ENCODE measurements around the gene RNASE9. TPM values are rescaled to one million over a fixed set of nuclear protein-coding genes. Genes with fewer than 3 reads are reported as not detected.
"Not testable (repeated sequence)": the region's sequence is repeated elsewhere in the genome, so short reads cannot be mapped to it uniquely, and the experiment has no call there.

Gene RNASE9
- total RNA-seq, 2 experiments from 2014 or later: not detected

- Mint-ChIP-seq H3K9me3 (peaks cover 1% of the 10 kb centered on the region), H3K27ac (no peak within 1 kb of the TSS), H3K4me3 (no peak within 1 kb of the TSS), H3K4me1 (peaks cover 2% of the 10 kb centered on the region), H3K36me3 (no peaks in the 10 kb centered on the region), H3K27me3 (peaks cover 15% of the 10 kb centered on the region)
- DNase-seq: no peak
Observed at GRCh38 chr14:20587489-20588154, 26.8 kb upstream of the RNASE9 start, which contains the start of gene RNASE11. Gene RNASE11, minus strand, starts transcription at chr14:20588001.

GRCh38 chr14:20583908-20584307 lies 23.1 kb upstream of the RNASE9 start:
- Mint-ChIP-seq H3K27me3 (peaks cover 3% of the 10 kb centered on the region), H3K4me1 (no peaks in the 10 kb centered on the region), H3K27ac (no peak overlapping the region), H3K9me3 (peaks cover 1% of the 10 kb centered on the region), H3K4me3 (no peak overlapping the region), H3K36me3 (no peaks in the 10 kb centered on the region)
- DNase-seq: no peak

- Mint-ChIP-seq H3K4me3 (no peak overlapping the region), H3K36me3 (no peaks in the 10 kb centered on the region), H3K27ac (no peak overlapping the region), H3K4me1 (no peaks in the 10 kb centered on the region), H3K9me3 (peaks cover 1% of the 10 kb centered on the region), H3K27me3 (peaks cover 3% of the 10 kb centered on the region)
- DNase-seq: no peak
Observed at GRCh38 chr14:20583142-20583541, 22.3 kb upstream of the RNASE9 start.

GRCh38 chr14:20580242-20580641 lies 19.4 kb upstream of the RNASE9 start:
- no peak overlapping the region for H3K27ac Mint-ChIP-seq

GRCh38 chr14:20578784-20579502 lies 18.1 kb upstream of the RNASE9 start:
- Mint-ChIP-seq H3K9me3 (no peaks in the 10 kb centered on the region), H3K4me3 (no peak overlapping the region), H3K27me3 (no peaks in the 10 kb centered on the region), H3K27ac (no peak overlapping the region), H3K36me3 (no peaks in the 10 kb centered on the region), H3K4me1 (no peaks in the 10 kb centered on the region)
- DNase-seq: no peak

More at GRCh38 chr14:20580242-20580641, 19.4 kb upstream of the RNASE9 start:
- no peak for DNase-seq
- Mint-ChIP-seq H3K27me3 (no peaks in the 10 kb centered on the region), H3K36me3 (no peaks in the 10 kb centered on the region), H3K4me1 (no peaks in the 10 kb centered on the region), H3K4me3 (no peak overlapping the region), H3K9me3 (no peaks in the 10 kb centered on the region)

GRCh38 chr14:20578325-20578724 lies 17.5 kb upstream of the RNASE9 start:
- no peaks in the 10 kb centered on the region for H3K4me1 Mint-ChIP-seq
- no peaks in the 10 kb centered on the region for H3K27me3 Mint-ChIP-seq

GRCh38 chr14:20572382-20572990 lies 11.6 kb upstream of the RNASE9 start:
- not testable (repeated sequence) for H3K4me3 Mint-ChIP-seq, H3K36me3 Mint-ChIP-seq, H3K27me3 Mint-ChIP-seq, H3K9me3 Mint-ChIP-seq, H3K27ac Mint-ChIP-seq, H3K4me1 Mint-ChIP-seq, DNase-seq

More at GRCh38 chr14:20578325-20578724, 17.5 kb upstream of the RNASE9 start:
- no peak overlapping the region for H3K27ac Mint-ChIP-seq
- DNase-seq: no peak
- H3K9me3 Mint-ChIP-seq: no peaks in the 10 kb centered on the region
- no peak overlapping the region for H3K4me3 Mint-ChIP-seq
- H3K36me3 Mint-ChIP-seq: no peaks in the 10 kb centered on the region

- not testable (repeated sequence) for H3K27me3 Mint-ChIP-seq, DNase-seq, H3K27ac Mint-ChIP-seq, H3K4me1 Mint-ChIP-seq, H3K36me3 Mint-ChIP-seq, H3K4me3 Mint-ChIP-seq, H3K9me3 Mint-ChIP-seq
Observed at GRCh38 chr14:20570720-20571119, 9.9 kb upstream of the RNASE9 start.

- not testable (repeated sequence) for H3K36me3 Mint-ChIP-seq, H3K4me1 Mint-ChIP-seq, H3K27ac Mint-ChIP-seq, DNase-seq, H3K27me3 Mint-ChIP-seq, H3K4me3 Mint-ChIP-seq, H3K9me3 Mint-ChIP-seq
Observed at GRCh38 chr14:20569865-20570264, 9.0 kb upstream of the RNASE9 start.

- Mint-ChIP-seq H3K27me3 (no peaks in the 10 kb centered on the region), H3K4me1 (peaks cover 8% of the 10 kb centered on the region), H3K4me3 (no peak overlapping the region), H3K36me3 (no peaks in the 10 kb centered on the region), H3K9me3 (peaks cover 10% of the 10 kb centered on the region), H3K27ac (no peak overlapping the region)
- DNase-seq: no peak
Observed at GRCh38 chr14:20569066-20569465, 8.2 kb upstream of the RNASE9 start.

- peaks cover 10% of the 10 kb centered on the region for H3K9me3 Mint-ChIP-seq
- no peak overlapping the region for H3K4me3 Mint-ChIP-seq
- DNase-seq: no peak
- H3K36me3 Mint-ChIP-seq: no peaks in the 10 kb centered on the region
- H3K4me1 Mint-ChIP-seq: peaks cover 8% of the 10 kb centered on the region
- H3K27me3 Mint-ChIP-seq: no peaks in the 10 kb centered on the region
- no peak overlapping the region for H3K27ac Mint-ChIP-seq
Observed at GRCh38 chr14:20568393-20568792, 7.5 kb upstream of the RNASE9 start.

GRCh38 chr14:20567199-20567598 lies 6.4 kb upstream of the RNASE9 start:
- not testable (repeated sequence) for H3K4me1 Mint-ChIP-seq, H3K27ac Mint-ChIP-seq, H3K4me3 Mint-ChIP-seq

GRCh38 chr14:20564501-20564997 lies 3.7 kb upstream of the RNASE9 start:
- Mint-ChIP-seq H3K9me3 (peaks cover 10% of the 10 kb centered on the region), H3K36me3 (no peaks in the 10 kb centered on the region)

More at GRCh38 chr14:20567199-20567598, 6.4 kb upstream of the RNASE9 start:
- not testable (repeated sequence) for H3K9me3 Mint-ChIP-seq, DNase-seq, H3K27me3 Mint-ChIP-seq, H3K36me3 Mint-ChIP-seq

GRCh38 chr14:20563971-20564370 lies 3.1 kb upstream of the RNASE9 start:
- peaks cover 5% of the 10 kb centered on the region for H3K9me3 Mint-ChIP-seq
- no peaks in the 10 kb centered on the region for H3K36me3 Mint-ChIP-seq
- H3K4me1 Mint-ChIP-seq: peaks cover 8% of the 10 kb centered on the region

More at GRCh38 chr14:20564501-20564997, 3.7 kb upstream of the RNASE9 start:
- Mint-ChIP-seq H3K4me3 (no peak overlapping the region), H3K27me3 (no peaks in the 10 kb centered on the region), H3K27ac (no peak overlapping the region), H3K4me1 (peaks cover 8% of the 10 kb centered on the region)
- DNase-seq: no peak

GRCh38 chr14:20559461-20559904 lies 1.4 kb downstream of the RNASE9 start:
- Mint-ChIP-seq H3K27me3 (no peaks in the 10 kb centered on the region), H3K4me1 (no peaks in the 10 kb centered on the region), H3K36me3 (no peaks in the 10 kb centered on the region), H3K9me3 (no peaks in the 10 kb centered on the region), H3K27ac (no peak overlapping the region), H3K4me3 (no peak overlapping the region)
- DNase-seq: no peak

More at GRCh38 chr14:20563971-20564370, 3.1 kb upstream of the RNASE9 start:
- no peak for DNase-seq
- no peak overlapping the region for H3K27ac Mint-ChIP-seq
- no peaks in the 10 kb centered on the region for H3K27me3 Mint-ChIP-seq
- H3K4me3 Mint-ChIP-seq: no peak overlapping the region
